ENCODE results near the gene ANG. TPM values are rescaled to one million over a fixed set of nuclear protein-coding genes. Genes with fewer than 3 reads are reported as not detected.
"Not testable (repeated sequence)": the region's sequence is repeated elsewhere in the genome, so short reads cannot be mapped to it uniquely, and the experiment has no call there.

The ANG gene
- total RNA-seq, 4 donors from 2014 or later: 19.8 to 45.5 (median 32.1) TPM

DNA sequence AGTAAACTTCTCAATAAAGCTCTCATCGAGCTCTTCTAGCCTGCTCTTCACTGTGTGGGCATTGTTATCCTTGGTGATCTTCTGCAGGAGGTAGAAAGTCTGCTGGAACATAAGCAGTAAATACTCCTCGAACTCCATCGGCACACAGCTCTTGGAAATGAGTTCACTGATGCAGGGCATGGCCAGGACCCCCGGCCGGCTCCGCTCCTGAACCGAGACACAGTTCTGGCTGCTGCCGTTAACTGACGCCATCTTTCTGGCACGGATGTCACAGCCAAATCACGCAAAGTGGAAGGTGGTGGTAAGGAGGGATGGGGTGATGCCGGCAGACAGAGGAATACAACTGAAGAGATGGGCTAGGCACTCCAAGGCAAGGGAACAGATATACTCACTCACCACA lies 33.5 kb downstream of the ANG start:
- intact Hi-C loops (cut with DNase I; ENCODE audit: low total_unique reads): no loop called here
- WGBS, 2 donors: 92% methylated on average over 12 of the region's 12 CpGs
- H3K4me3 ChIP-seq (ENCODE audit: low read depth, poor library complexity, severe bottlenecking): no peak overlapping the region
- TF ChIP-seq, protein P1, sequence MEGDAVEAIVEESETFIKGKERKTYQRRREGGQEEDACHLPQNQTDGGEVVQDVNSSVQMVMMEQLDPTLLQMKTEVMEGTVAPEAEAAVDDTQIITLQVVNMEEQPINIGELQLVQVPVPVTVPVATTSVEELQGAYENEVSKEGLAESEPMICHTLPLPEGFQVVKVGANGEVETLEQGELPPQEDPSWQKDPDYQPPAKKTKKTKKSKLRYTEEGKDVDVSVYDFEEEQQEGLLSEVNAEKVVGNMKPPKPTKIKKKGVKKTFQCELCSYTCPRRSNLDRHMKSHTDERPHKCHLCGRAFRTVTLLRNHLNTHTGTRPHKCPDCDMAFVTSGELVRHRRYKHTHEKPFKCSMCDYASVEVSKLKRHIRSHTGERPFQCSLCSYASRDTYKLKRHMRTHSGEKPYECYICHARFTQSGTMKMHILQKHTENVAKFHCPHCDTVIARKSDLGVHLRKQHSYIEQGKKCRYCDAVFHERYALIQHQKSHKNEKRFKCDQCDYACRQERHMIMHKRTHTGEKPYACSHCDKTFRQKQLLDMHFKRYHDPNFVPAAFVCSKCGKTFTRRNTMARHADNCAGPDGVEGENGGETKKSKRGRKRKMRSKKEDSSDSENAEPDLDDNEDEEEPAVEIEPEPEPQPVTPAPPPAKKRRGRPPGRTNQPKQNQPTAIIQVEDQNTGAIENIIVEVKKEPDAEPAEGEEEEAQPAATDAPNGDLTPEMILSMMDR (IDR thresholded peaks at IDR 0.05): no peak
- no peak for TF ChIP-seq POLR2A (IDR thresholded peaks at IDR 0.05)
- no peak for DNase-seq (ENCODE audit: low spot score in 2 of 2)

DNA sequence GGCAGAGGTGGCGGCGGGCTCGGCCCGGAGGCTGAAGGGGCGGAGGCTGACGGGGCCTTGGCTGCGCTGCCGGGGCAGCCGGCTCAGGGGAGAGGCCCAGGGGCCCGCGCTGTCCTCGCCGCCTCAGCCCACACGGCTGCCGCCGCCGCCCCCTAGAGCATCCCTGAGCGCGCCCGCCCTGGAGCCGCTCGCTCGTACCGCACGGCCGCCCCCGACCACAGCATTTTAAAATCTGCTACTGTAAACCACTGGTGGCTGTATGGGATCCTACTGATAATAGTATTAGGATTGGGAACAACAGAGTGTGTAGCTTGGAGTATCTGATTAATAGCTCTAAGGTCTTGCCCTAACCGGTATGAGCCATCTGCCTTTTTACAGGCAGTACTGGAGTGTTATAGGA lies 34.9 kb downstream of the ANG start:
- H3K4me3 ChIP-seq (ENCODE audit: low read depth, poor library complexity, severe bottlenecking): no peak overlapping the region
- intact Hi-C loops (cut with DNase I; ENCODE audit: low total_unique reads): no loop called here
- DNase-seq (ENCODE audit: low spot score in 2 of 2): no peak
- TF ChIP-seq POLR2A (IDR thresholded peaks at IDR 0.05): no peak
- TF ChIP-seq, protein P1 (IDR thresholded peaks at IDR 0.05): no peak
- 54 to 75% methylated on average over 21 to 28 of the region's 28 CpGs for WGBS, 2 donors

DNA sequence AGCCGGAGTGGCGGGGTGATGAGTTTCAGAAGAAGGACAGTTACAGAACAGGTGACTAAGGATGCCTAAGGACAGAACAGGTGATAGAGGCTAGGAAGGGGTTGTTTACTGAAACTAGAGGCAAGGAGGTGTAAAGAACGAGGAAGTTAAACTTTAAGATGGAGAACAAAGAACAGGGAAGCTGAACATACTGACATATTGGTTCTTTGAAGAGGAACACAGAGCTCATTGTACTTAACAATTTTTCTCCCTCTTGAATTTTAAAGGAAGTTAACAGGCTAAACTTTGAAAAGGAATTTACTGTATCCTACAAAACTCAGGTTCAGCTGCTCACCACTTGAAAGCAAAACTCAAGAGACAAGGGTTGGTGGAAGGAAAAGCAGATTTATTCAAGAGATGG lies 37.6 kb downstream of the ANG start:
- DNase-seq (ENCODE audit: low spot score in 2 of 2); H3K4me3 ChIP-seq (ENCODE audit: low read depth, poor library complexity, severe bottlenecking); intact Hi-C loops (cut with DNase I; ENCODE audit: low total_unique reads): not testable (repeated sequence)
- 82 to 84% methylated on average over 3 of the region's 3 CpGs for WGBS, 2 donors

GRCh38 chr14:20726531-20726930 lies 38.0 kb downstream of the ANG start:
- no peak for DNase-seq (ENCODE audit: low spot score in 2 of 2)
- TF ChIP-seq, protein P1 (IDR thresholded peaks at IDR 0.05): no peak
- TF ChIP-seq POLR2A (IDR thresholded peaks at IDR 0.05): no peak
- 67% methylated on average over 1 of the region's 1 CpG for WGBS, 2 donors
- intact Hi-C loops (cut with DNase I; ENCODE audit: low total_unique reads): no loop called here
- H3K4me3 ChIP-seq (ENCODE audit: low read depth, poor library complexity, severe bottlenecking): no peak overlapping the region

GRCh38 chr14:20730891-20731290 lies 42.3 kb downstream of the ANG start:
- 73 to 85% methylated on average over 6 of the region's 6 CpGs for WGBS, 2 donors
- DNase-seq (ENCODE audit: low spot score in 2 of 2): no peak
- intact Hi-C loops (cut with DNase I; ENCODE audit: low total_unique reads): no loop called here
- no peak overlapping the region for H3K4me3 ChIP-seq (ENCODE audit: low read depth, poor library complexity, severe bottlenecking)
- TF ChIP-seq POLR2A (IDR thresholded peaks at IDR 0.05): no peak
- TF ChIP-seq, protein P1 (IDR thresholded peaks at IDR 0.05): no peak

DNA sequence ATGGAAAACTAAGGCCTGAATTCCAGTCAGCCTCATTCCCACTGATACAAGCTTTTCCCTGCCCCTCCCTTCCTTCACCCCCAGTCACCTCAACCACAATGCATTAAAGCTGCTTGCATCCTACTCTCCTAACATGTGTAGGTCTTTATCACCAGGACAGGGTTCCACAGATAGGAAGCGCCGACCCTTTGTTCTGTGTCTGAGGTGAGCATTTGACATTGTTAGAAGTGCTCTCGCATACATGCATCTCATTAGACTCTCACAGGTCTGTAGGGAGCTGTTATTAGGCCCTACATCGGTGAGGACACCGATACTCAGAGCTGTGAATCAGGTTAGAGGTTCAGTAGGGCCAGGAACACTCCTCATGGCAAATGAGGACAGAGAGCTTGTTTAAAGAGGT lies 43.9 kb downstream of the ANG start:
- no peak overlapping the region for H3K4me3 ChIP-seq (ENCODE audit: low read depth, poor library complexity, severe bottlenecking)
- whole genome bisulfite sequencing, 2 donors: 78 to 94% methylated on average over 5 of the region's 5 CpGs
- intact Hi-C loops (cut with DNase I; ENCODE audit: low total_unique reads): no loop called here
- TF ChIP-seq, protein P1 (IDR thresholded peaks at IDR 0.05): no peak
- no peak for TF ChIP-seq POLR2A (IDR thresholded peaks at IDR 0.05)
- DNase-seq (ENCODE audit: low spot score in 2 of 2): no peak
